Measurements from ENCODE around the gene CEACAM18.
"Not testable (repeated sequence)": the region's sequence is repeated elsewhere in the genome, so short reads cannot be mapped to it uniquely, and the experiment has no call there.

The CEACAM18 gene

GRCh38 chr19:51500931-51501330 is 22.6 kb downstream of the CEACAM18 start:
- not testable (repeated sequence) for DNase-seq

- DNase-seq, result no peak
Observed at GRCh38 chr19:51501594-51502263, 23.4 kb downstream of the CEACAM18 start, which contains the start of gene SIGLEC12. TSS of gene SIGLEC12 (minus strand) at chr19:51501800. CDS start at chr19:51501733, 67 bp downstream.

DNA sequence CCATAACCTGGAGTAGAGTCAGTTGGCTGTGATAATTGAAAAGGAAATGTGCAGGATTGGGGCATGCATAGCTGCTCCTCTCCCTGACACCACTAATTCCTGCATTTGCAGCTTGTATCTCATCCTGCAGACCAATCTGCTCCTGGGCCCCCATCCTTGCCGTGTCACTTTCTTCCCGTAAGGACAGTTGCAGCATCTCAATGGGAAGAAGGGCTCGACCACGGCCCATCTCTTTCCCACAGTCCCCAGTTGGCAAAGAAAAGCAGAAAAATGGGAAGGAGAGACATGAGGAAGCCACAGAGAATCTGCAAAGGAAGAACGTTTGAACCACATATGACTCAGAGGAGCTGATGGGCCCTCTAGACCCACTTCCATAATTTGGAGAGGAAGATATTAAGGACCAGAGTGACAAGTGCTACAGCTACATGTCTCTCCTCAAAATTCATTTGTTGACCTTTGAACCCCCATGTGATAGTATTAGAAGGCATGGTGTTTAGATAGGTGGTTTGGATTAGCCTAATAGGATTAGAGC is 25.0 kb downstream of the CEACAM18 start:
- DNase-seq, result no peak

- DNase-seq, result no peak
Observed at GRCh38 chr19:51503896-51504295, 25.6 kb downstream of the CEACAM18 start.

DNA sequence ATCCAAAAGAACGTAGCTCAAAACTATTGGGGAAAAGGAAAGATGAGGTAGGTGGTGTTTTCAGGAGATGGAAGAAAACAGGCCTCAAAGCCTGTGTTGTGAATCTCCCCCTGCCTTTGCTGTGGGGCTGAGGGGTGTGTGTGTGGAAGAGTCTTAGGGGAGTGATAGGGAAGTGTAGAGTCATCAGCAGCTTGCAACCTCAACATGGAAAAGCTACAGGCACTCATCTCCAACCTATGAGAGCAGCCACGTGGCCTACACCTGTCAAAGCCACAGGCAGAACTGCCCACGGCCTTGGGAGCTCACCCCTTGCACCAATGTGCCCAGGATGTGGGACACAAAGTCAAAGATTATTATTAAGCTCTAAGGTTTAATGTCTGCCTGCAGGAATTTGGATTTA is 27.6 kb downstream of the CEACAM18 start:
- DNase-seq, result no peak

DNA sequence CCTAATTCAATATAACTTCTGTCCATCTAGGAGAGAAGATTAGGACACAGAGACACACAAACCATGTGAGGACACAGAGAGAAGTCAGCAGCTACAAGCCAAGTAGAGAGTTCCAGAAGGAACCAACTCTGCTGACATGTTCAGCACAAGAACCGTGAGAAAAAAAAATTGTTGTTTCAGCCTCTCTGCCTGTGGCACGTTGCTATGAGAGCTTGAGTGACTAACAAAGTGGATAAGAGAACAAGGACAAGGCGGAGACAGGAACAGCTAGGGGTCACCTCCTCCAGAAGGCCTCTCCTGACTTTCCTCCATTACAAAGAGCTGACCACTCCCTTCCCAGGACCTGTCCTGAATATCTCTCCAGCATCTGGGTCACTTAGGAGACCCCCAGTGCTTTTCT is 28.9 kb downstream of the CEACAM18 start:
- no peak for DNase-seq

DNA sequence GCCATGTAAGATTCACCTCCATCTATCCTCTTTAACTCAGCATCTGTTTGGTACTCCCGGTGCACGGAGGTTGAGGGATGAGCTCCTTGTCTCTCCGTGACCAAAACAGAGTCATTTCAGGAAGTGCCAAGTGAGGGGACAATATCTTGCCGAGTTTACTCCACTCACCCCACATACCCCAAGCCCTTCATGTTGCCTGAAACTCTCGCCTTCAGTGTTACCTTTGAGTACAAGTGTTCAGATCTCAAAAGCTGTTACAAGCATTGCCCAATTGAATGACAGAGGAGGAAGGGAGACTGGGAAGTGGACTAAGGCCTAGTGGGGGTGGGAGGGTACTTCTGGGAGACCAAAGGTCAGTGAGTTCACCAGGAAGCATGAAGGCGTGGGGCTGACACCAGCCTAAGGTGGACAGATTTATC is 29.3 kb downstream of the CEACAM18 start:
- no peak for DNase-seq

- no peak for DNase-seq
Observed at GRCh38 chr19:51508059-51508733, 29.9 kb downstream of the CEACAM18 start.

DNA sequence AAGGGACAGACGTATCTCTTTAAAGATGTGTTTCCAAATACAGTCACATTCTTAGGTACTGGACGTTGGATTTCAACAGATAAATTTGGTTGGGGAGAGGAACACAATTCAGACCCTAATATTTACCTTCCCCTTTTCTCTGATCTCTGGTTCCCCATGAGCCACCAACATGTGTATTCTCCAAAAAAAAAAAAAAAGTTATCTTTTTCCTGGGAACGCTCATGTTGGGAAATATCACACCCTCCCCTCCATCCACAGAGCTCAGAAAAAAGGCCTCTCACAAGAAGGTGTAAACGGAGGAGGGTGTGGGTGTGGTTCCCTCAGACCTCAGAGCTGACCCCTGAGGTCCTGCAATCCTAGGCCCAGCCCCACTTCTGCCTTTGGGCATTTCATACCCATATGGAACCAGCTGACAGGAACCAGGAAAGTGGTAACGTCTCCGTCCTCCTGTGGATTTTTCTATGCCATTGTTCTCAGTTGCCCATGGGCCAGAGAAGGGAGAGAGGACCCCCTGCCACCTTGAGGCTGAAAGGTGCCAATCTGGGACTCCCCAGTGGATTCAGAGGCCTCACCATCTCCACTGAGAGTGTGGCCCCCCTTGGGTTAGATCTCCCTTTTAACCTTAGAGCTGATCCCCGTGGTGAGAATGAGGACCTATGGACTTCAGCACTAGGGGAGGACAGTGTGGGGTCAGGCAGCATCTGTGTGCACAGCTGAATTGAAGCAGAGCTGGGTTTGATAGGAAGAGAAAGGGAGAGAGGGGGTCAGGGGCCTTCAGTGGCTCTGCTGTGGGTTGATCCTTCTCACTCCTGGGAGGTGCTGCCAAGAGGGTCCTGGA is 31.7 kb downstream of the CEACAM18 start:
- DNase-seq, result no peak

- DNase-seq, result no peak
Observed at GRCh38 chr19:51511353-51511752, 33.0 kb downstream of the CEACAM18 start.

DNA sequence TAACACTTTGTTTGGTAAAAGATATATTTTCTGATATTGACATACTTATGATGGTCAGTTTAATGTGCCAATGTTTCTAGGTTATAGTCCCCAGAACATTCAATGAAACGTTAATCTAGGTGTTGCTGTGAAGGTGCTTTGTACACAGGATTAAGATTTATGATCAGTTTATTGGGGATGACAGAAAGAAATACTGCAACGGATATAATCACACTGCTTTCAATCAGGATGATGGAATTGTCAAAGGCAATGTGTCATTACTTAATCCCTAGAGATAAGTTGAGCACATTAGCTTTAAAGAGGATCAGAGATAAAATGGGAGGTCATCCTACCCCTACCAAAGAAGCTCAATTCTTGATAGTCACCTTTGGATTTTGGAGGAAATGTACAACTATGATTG is 35.6 kb downstream of the CEACAM18 start:
- DNase-seq, result no peak

DNA sequence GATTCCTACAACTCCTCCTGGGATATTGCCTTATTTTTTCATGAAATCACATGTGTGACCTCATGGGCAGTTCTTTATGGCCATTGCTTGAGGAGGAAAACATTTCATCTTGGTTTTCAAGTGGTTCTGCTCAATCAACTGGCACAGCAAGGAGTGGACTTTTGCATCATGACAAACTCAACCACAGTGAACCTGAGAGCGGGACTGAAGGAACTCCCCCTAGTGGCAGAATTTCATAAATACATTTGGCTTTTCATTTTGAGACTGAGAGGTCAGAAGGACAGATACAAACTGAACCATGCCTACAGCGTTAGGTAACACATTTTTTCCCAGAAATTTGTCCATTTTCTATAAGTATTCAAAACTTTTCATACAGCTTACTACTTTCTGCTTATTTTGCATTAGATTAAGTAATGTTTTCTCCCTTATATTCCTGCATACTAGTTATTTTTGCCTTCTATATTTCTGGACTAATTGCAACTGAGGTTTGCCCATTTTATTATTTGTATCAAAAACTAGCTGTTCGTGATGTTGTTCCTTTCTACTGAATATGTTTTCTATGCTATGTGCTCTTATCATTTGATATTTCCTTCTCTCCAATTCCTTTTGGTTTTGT is 36.6 kb downstream of the CEACAM18 start:
- no peak for DNase-seq

- DNase-seq, result no peak
Observed at GRCh38 chr19:51520728-51521127, 42.4 kb downstream of the CEACAM18 start.

DNA sequence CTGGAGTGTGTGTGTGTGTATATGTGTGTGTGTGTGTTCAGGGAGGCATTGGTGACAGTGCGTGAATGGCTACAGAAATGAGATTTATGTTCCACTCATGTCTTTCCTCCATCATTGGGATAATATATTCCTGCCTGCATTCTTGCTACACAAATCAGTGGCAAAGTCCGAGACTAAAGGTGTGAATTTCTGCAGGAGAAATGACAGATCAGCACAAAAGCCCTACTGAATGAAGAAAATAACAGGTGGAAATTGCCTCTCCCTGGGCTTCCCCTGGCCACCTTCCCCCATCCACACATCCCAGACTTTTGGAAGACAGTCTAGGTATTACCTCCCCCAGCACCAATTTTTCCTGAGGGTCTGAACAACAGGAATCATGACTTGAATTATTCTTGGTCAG is 43.0 kb downstream of the CEACAM18 start:
- DNase-seq, result no peak

DNA sequence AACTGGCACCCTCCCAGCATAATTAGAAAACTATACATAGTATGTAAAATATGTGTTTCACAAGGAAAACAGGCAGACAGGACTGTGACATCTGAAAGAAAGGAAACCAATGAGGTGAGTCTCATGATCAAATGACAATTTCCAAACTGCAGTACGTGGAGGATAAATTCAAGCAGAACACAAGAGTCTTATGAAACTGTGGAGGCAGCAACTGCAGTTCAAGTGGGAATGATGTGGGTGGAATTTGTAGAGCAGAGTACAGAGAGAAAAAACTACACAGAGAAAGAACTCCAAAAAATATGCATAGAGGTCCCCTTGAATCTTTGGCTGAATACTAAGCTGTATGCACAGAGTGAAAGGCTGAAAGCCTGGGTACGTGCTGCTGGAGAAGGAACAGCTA is 43.4 kb downstream of the CEACAM18 start:
- no peak for DNase-seq

GRCh38 chr19:51524666-51525264 is 46.4 kb downstream of the CEACAM18 start:
- no peak for DNase-seq

GRCh38 chr19:51525651-51526050 is 47.3 kb downstream of the CEACAM18 start:
- no peak for DNase-seq

DNA sequence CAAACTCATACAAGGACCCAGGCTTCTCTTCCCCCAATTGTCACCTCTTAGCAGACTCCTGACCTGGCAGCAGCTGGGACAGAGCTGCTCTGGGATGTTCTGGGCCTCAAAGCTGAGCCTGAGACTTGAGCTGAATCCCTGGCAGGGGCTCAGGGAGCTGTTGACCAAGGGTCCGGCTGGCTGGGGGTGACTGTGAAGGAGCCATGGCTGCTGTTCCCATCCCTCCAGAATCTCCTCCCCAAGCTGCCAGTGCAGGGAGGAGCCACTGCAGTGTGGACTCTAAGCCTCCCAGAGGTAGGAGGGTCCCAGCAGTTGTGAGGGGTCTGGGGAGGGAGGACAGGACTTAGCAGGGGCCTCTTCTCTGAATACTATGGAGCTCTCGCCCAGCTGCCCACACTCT is 51.0 kb downstream of the CEACAM18 start:
- DNase-seq, result no peak

GRCh38 chr19:51530616-51531015 is 52.3 kb downstream of the CEACAM18 start:
- DNase-seq, result no peak

DNA sequence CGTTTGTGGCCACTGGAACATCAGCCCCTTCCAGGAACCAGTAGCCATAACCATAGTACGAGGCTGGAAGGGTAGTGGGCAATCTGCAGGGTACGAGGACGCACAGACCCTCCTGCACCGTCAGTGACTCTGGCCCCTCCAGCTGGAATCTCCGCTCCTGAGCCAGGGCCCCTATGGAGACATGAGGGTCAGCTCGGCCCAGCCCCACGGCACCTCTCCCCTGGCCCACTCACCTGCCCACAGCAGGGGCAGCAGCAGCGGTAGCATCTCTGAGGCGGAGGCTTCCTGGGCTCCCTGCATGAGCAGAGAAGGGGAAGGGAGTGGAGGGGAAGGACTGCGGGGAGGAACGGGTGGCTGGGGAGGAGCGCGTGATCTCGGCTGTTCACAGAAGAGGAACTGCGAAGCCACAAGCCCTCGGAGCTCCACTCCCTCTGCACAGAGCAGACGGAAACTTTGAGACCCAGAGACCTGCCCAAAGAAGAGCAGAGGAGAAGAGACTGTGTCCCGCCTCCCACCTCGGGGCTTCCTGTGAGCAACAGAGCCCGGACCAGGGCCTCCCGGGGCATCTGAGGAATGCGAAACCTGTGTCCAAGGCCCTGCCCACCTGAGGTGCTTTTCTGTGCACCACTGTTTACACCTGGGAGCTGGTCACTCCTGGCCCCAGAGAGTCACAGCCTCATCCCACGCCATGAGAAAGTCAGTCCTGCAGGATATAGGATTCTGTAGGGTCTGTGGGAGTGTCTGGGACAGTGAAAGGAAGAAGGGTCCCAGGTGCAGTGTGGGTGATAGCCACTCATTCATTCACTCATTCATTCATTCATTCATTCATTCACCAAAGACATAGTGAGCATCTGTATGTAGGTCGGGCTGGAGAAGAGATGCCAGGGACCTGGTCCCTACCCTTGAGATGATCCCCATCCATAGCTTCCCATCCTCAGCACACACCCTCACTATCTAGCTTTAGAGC is 53.3 kb downstream of the CEACAM18 start, which contains the start of gene SIGLEC6:
TSS of gene SIGLEC6 (minus strand) at position 322 of the 967 bp plus-strand sequence. CDS start at position 300, 22 bp downstream.
- no peak for DNase-seq

DNA sequence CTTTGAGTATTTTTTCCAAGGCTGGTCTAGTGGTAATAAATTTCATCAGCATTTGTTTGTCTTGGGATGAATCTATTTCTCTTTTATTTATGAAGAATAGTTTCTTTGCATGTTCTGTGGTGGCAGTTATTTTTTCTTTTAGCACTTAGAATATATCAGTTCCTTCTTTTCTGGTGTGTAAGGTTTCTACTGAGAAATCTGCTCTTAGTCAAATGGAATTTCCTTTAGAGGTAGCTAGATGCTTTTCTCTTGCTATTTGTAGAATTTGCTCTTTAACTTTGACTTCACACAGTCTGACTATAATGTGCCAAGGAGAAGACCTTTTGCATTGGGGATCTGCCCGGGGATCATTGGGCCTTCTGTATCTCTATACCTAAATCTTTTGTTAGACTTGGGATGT is 57.2 kb downstream of the CEACAM18 start:
- no peak for DNase-seq

Measured in T1000 (cell line).